ENCODE data around the gene HLA-A. TPM values are rescaled to one million over a fixed set of nuclear protein-coding genes. Genes with fewer than 3 reads are reported as not detected.

Gene HLA-A
- total and polyA plus RNA-seq, 9 of the 15 experiments (the other 6 are each of a cell fraction or from before 2014, with no cell fraction given) = 0.46 to 3.3 TPM; not detected in 7

DNA sequence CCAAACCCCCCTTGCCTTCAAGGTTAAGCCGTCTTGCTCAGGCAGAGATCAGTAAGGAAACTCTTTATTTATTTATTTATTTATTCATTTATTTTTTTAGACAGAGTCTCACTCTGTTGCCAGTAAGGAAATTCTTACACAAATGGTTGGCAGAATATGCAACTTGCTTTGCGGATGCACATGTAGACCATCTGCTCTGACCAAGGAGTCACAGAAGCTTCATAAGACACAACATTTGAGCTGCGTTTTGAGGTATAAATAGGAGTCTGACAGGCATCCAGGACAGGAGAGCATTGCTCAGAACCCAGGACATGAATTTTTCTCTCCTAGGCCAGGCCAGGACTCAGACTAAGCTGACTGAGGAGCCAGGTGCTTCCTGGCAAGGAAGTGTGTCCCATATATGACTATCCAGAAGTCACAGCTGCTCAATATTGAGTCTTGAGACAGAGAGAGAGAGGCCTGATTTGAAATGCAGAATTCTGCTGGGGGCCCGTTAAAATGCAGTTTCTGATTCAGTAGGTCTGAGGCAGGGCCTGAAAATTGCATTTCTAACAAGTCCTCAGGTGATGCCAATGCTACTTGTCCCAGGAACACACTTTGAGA, 43.9 kb downstream of the HLA-A start:
- no peak overlapping the region for H3K9ac ChIP-seq (ENCODE audit: insufficient read depth in 1 of 2, low read depth in 2 of 2, low read length in 2 of 2)
- H3K79me2 ChIP-seq (ENCODE audit: control insufficient read depth, insufficient read depth, low read length) = no peaks in the 10 kb centered on the region
- H2AFZ ChIP-seq (ENCODE audit: low read depth, low read length) = no peak overlapping the region
- CTCF ChIA-PET (ENCODE audit: low intra/inter-chr PET ratio) = interaction anchor here (0.6 kb wide), 1 partner anchor 139 kb away, joined by 3 read pairs; no protein-coding TSS in a partner anchor
- H3K4me1 ChIP-seq (replicated peaks in 1 of 2; ENCODE audit: control insufficient read depth in 2 of 2, insufficient read depth in 2 of 2, low read length in 2 of 2) = no peaks in the 10 kb centered on the region
- intact Hi-C loops (cut with micrococcal nuclease) (no loop called here), in situ Hi-C loops (cut with MboI) (no loop called here)
- H3K4me3 ChIP-seq = no peak overlapping the region
- no peaks in the 10 kb centered on the region for H3K9me1 ChIP-seq (ENCODE audit: control insufficient read depth, insufficient read depth, low read length)
- no TSS peak for BruUV-seq (replicated peaks)
- WGBS (ENCODE audit: insufficient coverage, low coverage, missing lambda C conversion rate) = 27% methylated on average over 4 of the region's 4 CpGs
- no peak for ATAC-seq
- no peak for DNase-seq (ENCODE audit: extremely low read depth in 1 of 4, low spot score in 3 of 4)
- no peak overlapping the region for H3K27ac ChIP-seq (ENCODE audit: extremely low read depth, low read depth, low read length)
- H3K27me3 ChIP-seq (ENCODE audit: control insufficient read depth in 2 of 2, insufficient read depth in 2 of 2, low read length in 2 of 2) = no peaks in the 10 kb centered on the region
- POLR2A ChIA-PET = interaction anchor here (0.7 to 2.3 kb wide), 3 partner anchors 10 to 108 kb away, joined by 3 to 8 read pairs (median 3); no protein-coding TSS in a partner anchor
- H3K36me3 ChIP-seq (ENCODE audit: control insufficient read depth, insufficient read depth, low read length) = no peaks in the 10 kb centered on the region
- no peaks in the 10 kb centered on the region for H3K9me3 ChIP-seq (replicated peaks; ENCODE audit: control insufficient read depth, insufficient read depth, low read depth, low read length)
- no peak for FAIRE-seq
- no peaks in the 10 kb centered on the region for H4K20me1 ChIP-seq (replicated peaks; ENCODE audit: control insufficient read depth, insufficient read depth, low read length)
- H3K4me2 ChIP-seq (ENCODE audit: insufficient read depth, low read length) = no peak overlapping the region
- TF ChIP-seq TAL1 (IDR thresholded peaks at IDR 0.05) (no peak), ZNF785 (CRISPR knock-in tag; IDR thresholded peaks at IDR 0.05) (no peak), CGGBP1 (CRISPR knock-in tag; IDR thresholded peaks at IDR 0.05) (no peak), CHAMP1 (IDR thresholded peaks at IDR 0.05) (no peak), PHB2 (IDR thresholded peaks at IDR 0.05; ENCODE audit: low read depth) (no peak), NR2C1 (IDR thresholded peaks at IDR 0.05) (no peak), NR2C1 (tag; IDR thresholded peaks at IDR 0.05) (no peak), NUFIP1 (IDR thresholded peaks at IDR 0.05; ENCODE audit: partially characterized antibody) (no peak), E2F8 (IDR thresholded peaks at IDR 0.05; ENCODE audit: low read depth, partially characterized antibody) (no peak), ZNF274 (IDR thresholded peaks at IDR 0.05; ENCODE audit: borderline replicate concordance, low read depth, low read length) (no peak), MAFG (tag; conservative IDR thresholded peaks at IDR 0.05) (no peak), SNIP1 (IDR thresholded peaks at IDR 0.05; ENCODE audit: low read depth) (no peak)
- TF ChIP-seq, protein P1, sequence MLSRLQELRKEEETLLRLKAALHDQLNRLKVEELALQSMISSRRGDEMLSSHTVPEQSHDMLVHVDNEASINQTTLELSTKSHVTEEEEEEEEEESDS (CRISPR knock-in tag; IDR thresholded peaks at IDR 0.05) = no peak
- TF ChIP-seq, protein P2, sequence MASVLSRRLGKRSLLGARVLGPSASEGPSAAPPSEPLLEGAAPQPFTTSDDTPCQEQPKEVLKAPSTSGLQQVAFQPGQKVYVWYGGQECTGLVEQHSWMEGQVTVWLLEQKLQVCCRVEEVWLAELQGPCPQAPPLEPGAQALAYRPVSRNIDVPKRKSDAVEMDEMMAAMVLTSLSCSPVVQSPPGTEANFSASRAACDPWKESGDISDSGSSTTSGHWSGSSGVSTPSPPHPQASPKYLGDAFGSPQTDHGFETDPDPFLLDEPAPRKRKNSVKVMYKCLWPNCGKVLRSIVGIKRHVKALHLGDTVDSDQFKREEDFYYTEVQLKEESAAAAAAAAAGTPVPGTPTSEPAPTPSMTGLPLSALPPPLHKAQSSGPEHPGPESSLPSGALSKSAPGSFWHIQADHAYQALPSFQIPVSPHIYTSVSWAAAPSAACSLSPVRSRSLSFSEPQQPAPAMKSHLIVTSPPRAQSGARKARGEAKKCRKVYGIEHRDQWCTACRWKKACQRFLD (CRISPR knock-in tag; IDR thresholded peaks at IDR 0.05) = no peak
- TF ChIP-seq, protein P3, sequence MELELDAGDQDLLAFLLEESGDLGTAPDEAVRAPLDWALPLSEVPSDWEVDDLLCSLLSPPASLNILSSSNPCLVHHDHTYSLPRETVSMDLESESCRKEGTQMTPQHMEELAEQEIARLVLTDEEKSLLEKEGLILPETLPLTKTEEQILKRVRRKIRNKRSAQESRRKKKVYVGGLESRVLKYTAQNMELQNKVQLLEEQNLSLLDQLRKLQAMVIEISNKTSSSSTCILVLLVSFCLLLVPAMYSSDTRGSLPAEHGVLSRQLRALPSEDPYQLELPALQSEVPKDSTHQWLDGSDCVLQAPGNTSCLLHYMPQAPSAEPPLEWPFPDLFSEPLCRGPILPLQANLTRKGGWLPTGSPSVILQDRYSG (tag; conservative IDR thresholded peaks at IDR 0.05; ENCODE audit: low read depth) = no peak
